Measurements from ENCODE around the gene B4GALNT4. TPM values are rescaled to one million over a fixed set of nuclear protein-coding genes. Genes with fewer than 3 reads are reported as not detected.

The B4GALNT4 gene
- total and polyA plus RNA-seq, 2 of the 13 experiments (the other 11 are each of a cell fraction or from before 2014, with no cell fraction given): 30.5 to 50.1 TPM

DNA sequence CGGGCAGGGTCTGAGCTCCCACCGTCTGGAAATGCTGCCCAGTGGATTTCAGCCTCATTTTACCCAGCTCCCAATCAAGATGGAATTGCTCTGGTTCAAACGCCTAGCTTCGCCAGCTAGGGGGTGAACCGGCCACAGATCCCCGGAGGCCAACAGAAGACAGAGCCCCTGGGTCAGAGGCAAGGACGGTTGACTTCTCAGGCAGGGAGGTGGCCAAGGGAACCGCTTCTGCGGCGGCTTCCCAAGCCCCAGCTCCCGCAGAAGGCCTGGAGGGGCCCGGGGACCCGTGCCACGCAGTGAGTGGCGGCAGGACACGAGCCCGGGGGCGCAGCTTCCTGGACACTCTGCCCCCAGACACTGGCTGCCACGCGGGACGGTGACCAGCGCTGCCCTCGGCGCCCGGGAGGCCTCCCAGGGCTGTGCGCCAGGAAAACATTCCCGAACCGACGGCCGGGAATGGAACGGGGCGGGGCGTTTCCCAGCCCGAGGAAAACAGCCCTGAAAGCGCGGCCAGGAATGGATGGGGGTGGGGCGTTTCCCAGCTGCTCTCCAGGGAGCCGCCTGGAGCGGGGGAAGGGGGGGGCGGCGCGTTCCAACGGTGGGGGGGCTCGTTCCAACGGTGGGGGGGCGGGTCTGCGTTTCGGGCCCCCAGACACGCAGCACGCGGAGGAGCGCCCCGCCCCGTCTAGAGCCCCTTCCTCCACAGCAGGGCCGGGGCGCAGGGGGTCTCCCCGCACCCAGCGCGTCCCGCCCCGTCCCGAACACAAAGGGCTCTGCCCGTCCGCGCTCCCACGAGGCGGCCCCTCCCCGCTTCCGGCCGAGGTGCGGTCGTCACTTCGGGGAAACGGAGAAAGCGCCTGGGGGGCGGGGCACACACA, 13.5 kb upstream of the B4GALNT4 start (continued):
- no peak for TF ChIP-seq NCOA5 (CRISPR knock-in tag; IDR thresholded peaks at IDR 0.05)
- no peak for TF ChIP-seq KDM5A (IDR thresholded peaks at IDR 0.05; ENCODE audit: borderline replicate concordance, low read length)
- no peak for TF ChIP-seq PRMT3 (CRISPR knock-in tag; IDR thresholded peaks at IDR 0.05; ENCODE audit: borderline replicate concordance, low read depth)
- TF ChIP-seq, protein P1, sequence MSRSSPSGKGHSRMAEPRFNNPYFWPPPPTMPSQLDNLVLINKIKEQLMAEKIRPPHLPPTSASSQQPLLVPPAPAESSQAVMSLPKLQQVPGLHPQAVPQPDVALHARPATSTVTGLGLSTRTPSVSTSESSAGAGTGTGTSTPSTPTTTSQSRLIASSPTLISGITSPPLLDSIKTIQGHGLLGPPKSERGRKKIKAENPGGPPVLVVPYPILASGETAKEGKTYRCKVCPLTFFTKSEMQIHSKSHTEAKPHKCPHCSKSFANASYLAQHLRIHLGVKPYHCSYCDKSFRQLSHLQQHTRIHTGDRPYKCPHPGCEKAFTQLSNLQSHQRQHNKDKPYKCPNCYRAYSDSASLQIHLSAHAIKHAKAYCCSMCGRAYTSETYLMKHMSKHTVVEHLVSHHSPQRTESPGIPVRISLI (CRISPR knock-in tag; IDR thresholded peaks at IDR 0.05; ENCODE audit: borderline replicate concordance): 0 out of 2 replicates have a peak, but pooled peaks have one; percentile 11
- TF ChIP-seq MLLT10 (CRISPR knock-in tag; IDR thresholded peaks at IDR 0.05): no peak
- TF ChIP-seq, protein P2, sequence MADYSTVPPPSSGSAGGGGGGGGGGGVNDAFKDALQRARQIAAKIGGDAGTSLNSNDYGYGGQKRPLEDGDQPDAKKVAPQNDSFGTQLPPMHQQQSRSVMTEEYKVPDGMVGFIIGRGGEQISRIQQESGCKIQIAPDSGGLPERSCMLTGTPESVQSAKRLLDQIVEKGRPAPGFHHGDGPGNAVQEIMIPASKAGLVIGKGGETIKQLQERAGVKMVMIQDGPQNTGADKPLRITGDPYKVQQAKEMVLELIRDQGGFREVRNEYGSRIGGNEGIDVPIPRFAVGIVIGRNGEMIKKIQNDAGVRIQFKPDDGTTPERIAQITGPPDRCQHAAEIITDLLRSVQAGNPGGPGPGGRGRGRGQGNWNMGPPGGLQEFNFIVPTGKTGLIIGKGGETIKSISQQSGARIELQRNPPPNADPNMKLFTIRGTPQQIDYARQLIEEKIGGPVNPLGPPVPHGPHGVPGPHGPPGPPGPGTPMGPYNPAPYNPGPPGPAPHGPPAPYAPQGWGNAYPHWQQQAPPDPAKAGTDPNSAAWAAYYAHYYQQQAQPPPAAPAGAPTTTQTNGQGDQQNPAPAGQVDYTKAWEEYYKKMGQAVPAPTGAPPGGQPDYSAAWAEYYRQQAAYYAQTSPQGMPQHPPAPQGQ (CRISPR knock-in tag; IDR thresholded peaks at IDR 0.05; ENCODE audit: borderline replicate concordance): no peak
- no peak for TF ChIP-seq EHMT2 (IDR thresholded peaks at IDR 0.05; ENCODE audit: borderline replicate concordance, low read depth, low read length)
- TF ChIP-seq SAP130 (CRISPR knock-in tag; IDR thresholded peaks at IDR 0.05; ENCODE audit: low read depth): peak; percentile 73
- peak; percentile 92 for TF ChIP-seq RBM22 (optimal IDR thresholded peaks at IDR 0.05; ENCODE audit: low read length)
- TF ChIP-seq HIVEP1 (CRISPR knock-in tag; IDR thresholded peaks at IDR 0.05): peak; percentile 70; the same call in 1 of the 2 replicates
- TF ChIP-seq FOXA1 (IDR thresholded peaks at IDR 0.05): no peak
- no peak; the same call in 1 of the 2 replicates for TF ChIP-seq FOXA1 (CRISPR knock-in tag; IDR thresholded peaks at IDR 0.05)
- peak in 1 of 2 experiments; percentile 38; a peak in 2 of 4 replicates for TF ChIP-seq EP300 (IDR thresholded peaks at IDR 0.05; ENCODE audit: low read depth in 2 of 2, low read length in 2 of 2)
- TF ChIP-seq EP300 (CRISPR knock-in tag; IDR thresholded peaks at IDR 0.05; ENCODE audit: borderline replicate concordance): no peak; the same call in 1 of the 2 replicates
- TF ChIP-seq ZNF878 (CRISPR knock-in tag; IDR thresholded peaks at IDR 0.05): no peak; the same call in 1 of the 2 replicates
- TF ChIP-seq TSC22D2 (CRISPR knock-in tag; IDR thresholded peaks at IDR 0.05; ENCODE audit: borderline replicate concordance): peak; percentile 85; the same call in 1 of the 2 replicates
- TF ChIP-seq GTF2F1 (IDR thresholded peaks at IDR 0.05; ENCODE audit: low read length): no peak
- TF ChIP-seq ZNF678 (CRISPR knock-in tag; IDR thresholded peaks at IDR 0.05): no peak
- peak in 1 of 2 experiments; percentile 20; a peak in 1 of 4 replicates for TF ChIP-seq NR2F1 (CRISPR knock-in tag; IDR thresholded peaks at IDR 0.05)
- TF ChIP-seq ATAD3A (CRISPR knock-in tag; IDR thresholded peaks at IDR 0.05): peak; percentile 75; the same call in 1 of the 2 replicates
- TF ChIP-seq, protein P3, sequence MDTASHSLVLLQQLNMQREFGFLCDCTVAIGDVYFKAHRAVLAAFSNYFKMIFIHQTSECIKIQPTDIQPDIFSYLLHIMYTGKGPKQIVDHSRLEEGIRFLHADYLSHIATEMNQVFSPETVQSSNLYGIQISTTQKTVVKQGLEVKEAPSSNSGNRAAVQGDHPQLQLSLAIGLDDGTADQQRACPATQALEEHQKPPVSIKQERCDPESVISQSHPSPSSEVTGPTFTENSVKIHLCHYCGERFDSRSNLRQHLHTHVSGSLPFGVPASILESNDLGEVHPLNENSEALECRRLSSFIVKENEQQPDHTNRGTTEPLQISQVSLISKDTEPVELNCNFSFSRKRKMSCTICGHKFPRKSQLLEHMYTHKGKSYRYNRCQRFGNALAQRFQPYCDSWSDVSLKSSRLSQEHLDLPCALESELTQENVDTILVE (CRISPR knock-in tag; IDR thresholded peaks at IDR 0.05): 0 out of 2 replicates have a peak, but pooled peaks have one; percentile 28
- TF ChIP-seq ZNF33B (CRISPR knock-in tag; IDR thresholded peaks at IDR 0.05): peak; percentile 72; the same call in 1 of the 2 replicates
- TF ChIP-seq ZNF816 (CRISPR knock-in tag; IDR thresholded peaks at IDR 0.05; ENCODE audit: borderline replicate concordance): peak; percentile 67; the same call in 1 of the 2 replicates
- TF ChIP-seq ZNF30 (CRISPR knock-in tag; IDR thresholded peaks at IDR 0.05): peak; percentile 82; the same call in 1 of the 2 replicates
- TF ChIP-seq SALL1 (CRISPR knock-in tag; IDR thresholded peaks at IDR 0.05): peak; percentile 71
- no peak for TF ChIP-seq TBX3 (IDR thresholded peaks at IDR 0.05; ENCODE audit: borderline replicate concordance)
- 0 out of 2 replicates have a peak, but pooled peaks have one; percentile 22 for TF ChIP-seq DR1 (CRISPR knock-in tag; IDR thresholded peaks at IDR 0.05)
